HG03159 (cell line): ENCODE measurements around the gene NEURL4.

Experiments
- ATAC-seq: cut with Tn5 transposase; IDR thresholded peaks from one replicate; pipeline ENCODE4 v1.9.1; 2021; ENCODE audit warnings: mild to moderate bottlenecking, moderate library complexity; ENCODE audit not compliant: unreplicated experiment

The NEURL4 gene

DNA sequence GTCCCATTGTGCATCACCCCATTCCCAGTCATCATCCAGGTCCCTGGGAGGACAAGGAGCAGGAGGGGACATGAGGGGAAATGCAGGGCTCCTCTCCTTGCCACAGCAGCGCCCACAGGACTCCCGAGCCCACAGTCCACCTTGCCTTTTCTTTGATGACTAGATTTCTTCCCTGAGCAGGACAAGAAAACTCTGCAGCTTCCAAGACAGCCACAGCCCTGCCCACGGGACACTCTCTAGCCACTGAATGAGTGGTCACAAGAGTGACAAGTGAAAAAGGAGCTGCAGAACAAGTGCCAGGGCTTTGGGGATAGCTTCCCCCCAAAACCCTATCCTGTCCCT is 4.7 kb downstream of the NEURL4 start:
- no peak for ATAC-seq

DNA sequence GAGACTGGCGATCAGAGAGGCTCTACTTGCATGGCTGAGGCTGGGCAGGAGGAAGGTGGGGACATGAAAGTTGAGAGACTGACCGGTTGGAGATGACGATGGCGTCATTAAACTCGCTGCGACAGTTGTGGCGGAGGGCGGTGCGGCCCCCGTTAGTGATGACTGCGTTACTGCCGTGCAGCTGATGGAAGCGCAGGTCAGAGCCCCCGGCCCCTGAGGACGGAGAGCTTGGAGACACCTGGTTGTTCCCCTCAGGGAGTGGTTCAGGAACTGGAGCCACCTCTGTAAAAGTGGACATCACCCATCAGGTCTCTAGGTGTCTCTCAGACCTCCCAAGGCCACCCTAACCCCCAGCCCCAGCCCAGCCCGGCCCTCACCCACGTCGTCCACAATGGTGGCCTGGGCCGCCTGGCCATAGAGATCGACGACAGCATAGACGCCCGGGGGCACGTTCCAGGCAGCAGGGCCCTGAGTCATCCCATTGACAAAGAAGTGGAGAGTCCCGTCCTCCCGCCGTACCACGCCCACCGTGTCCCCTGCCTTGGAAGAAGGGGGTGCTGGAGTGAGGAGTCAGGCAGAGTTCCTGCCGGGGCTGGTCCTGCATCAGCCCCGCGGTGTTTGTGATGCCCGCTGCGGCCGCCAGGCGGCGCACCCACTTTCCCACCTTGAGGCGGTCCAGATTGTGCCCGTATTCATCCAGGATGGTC is 5.3 kb downstream of the NEURL4 start:
- no peak for ATAC-seq

- ATAC-seq: no peak
Observed at GRCh38 chr17:7322520-7323194, 6.5 kb downstream of the NEURL4 start.

DNA sequence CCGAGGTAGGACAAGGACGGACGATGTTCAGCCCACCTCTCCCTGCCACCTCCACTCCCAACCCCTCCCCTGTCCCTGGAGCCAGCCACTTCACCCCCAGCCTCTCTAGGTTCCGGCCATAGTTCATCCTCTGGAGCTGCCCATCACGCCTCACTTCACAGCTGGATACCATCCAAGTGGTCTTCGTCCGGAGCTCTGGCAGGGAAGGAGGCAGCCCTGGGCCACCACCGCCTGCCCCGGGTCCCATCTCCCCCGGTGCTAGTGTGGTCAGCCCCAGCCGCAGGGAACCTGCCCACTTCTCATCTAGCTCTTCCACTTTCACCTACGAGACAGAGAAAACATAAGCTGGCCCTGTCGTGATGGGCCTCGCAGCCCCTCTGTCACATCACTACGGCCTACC is 7.7 kb downstream of the NEURL4 start:
- no peak for ATAC-seq

DNA sequence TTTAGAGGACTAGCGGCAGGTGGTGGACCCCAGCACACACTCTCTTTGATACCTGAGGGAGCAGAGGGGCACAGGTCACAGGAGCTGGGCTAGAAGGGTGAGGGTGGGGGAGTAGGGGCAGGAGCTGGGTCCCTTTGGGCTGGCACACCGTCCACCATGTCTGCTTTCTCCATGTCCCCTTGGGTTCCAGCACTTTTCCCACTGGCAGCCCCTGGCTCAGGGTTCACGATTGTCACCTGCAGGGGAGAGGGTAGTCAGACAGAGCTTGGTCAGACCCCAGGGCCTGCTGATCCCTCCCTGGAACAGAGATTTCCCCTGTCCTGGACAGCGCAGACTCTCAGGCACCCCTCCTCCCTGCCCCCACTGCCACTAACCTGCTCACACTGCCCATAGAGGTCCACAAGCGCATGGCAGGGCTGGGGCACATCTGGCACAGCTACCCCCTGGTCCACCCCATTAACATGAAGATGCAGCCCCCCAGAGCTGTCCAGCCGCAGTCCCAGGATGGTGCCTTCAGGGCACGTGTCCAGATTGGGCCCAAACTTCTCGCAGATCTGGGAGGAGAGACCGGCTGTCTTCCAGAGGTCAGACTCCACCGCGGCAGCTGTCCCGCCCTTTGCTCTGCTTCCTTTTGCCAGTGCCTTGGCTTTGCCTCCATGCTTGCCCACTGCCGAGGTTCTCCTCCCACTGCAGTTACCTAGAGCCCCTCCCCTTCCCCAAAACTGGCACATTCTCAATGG is 10.8 kb downstream of the NEURL4 start:
- no peak for ATAC-seq

DNA sequence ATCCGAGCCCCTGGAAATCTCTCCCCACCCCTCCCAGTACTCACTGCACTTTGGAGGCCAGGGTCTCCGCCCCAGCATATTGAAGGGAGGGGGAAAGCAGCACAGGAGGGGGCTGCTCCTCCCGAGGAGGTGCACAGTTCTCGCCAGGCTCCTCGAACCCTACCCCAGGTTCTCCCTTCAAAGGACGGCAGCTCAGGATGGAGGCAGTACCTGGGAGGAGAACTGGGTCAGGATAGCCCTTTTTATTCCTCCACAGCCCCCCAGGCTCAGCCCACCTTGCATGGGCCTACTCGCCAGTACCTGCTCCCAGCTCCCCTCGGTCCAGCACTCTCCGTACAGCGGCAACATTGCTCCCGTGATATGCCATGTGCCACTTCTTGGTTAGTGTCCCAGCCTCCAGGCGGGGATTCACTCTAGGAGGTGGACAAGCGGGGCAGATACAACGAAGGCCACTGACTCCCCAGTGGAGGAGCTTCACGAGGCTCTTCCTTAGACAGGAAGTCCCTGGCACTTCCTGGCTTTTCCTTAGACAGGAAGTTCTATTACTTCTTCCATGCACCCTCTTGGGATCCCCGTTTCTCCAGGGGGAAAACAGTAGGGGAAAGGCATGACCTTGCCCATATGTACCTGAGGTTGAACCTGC is 11.9 kb downstream of the NEURL4 start:
- ATAC-seq: no peak

- no peak for ATAC-seq
Observed at GRCh38 chr17:7315570-7316235, 13.4 kb downstream of the NEURL4 start.

DNA sequence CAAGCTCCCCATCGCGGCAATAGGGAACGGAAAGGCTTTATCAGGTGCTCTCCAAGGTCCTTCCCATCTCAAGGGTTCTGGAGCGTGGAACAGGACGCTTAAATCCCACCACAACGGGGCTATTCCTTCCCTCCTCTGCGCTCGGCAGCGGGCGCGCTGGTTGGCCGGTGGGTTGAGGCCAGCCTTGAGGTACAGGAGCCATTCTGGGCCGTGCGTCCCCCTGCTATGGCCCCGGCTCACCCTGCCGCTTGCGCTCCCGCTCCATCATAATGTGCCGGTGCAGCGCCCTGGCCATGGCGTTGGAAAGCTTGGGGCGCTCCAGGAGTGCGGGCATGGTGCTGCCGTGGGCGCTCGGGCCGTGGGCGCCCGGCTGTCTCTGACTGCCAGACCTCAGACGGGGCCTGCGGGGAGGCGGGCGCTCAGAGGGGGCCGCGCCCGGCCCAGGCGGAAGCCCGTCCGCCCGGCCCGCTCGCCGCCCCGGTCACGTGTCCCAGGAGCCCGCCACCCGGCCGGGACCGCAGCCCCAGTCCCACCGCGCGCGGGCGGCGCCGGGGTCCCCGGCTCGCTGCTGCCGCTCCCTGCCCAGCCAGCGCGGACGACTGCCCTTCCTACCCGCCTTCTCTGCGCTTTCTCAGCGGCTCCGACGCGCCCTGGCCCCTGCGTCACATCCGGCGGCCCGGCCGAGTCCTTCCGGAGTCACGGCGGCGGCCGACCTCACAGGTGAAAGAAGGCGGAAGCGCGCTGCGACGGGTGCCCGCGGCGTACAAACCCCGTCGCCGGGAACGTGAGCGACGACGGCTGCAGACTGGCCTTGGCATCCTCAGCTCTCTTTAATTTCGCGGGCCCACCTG is 14.2 kb downstream of the NEURL4 start, which contains the start of gene GPS2:
GPS2 (minus strand) TSS at position 642 of the 851 bp plus-strand sequence; CDS start at position 334, 308 bp downstream.
- peak; percentile 58 for ATAC-seq

DNA sequence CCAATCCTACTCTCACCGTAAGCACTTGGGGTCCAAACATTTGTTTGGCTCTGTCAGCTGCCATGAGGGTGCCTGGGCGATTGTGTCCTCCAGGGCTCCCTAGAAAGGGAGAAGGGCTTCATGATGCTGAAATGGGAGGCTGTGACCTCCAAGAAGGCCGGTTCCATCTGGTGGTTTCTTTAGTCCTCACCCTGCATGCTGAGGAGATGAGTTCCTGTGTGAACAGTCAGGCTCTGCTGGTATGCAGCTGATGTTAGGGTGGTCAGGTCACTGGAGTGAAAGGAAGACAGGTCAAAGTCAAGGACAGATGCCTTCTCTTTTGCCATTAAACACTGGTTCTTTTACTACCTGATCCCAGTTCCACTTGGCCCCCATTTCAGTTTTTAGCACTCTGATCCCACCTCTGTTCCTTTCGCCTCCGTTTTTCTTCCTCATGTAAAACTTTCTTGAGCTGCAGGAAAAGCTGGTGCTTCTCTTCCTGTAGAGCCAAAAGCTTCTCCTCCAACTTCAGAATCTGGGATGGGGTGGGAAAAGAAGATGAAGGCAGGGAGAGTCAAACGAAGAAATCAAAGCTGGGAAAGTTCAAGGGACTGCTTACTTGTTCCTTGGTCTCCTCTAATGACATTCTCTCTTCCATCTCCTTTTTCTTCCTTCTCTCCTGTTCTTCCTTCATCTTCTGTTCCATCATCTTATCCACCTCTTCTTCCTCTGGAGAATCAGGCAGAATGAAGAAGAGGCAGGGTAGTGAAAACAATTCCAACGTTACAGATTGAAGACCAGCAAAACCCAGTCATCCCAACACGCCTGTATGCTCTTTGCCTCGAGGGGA is 15.0 kb downstream of the NEURL4 start:
- ATAC-seq: no peak

GRCh38 chr17:7313088-7313889 is 15.8 kb downstream of the NEURL4 start:
- no peak for ATAC-seq

GRCh38 chr17:7312432-7313087 is 16.6 kb downstream of the NEURL4 start:
- no peak for ATAC-seq

- ATAC-seq: no peak
Observed at GRCh38 chr17:7311110-7311705, 17.9 kb downstream of the NEURL4 start.

DNA sequence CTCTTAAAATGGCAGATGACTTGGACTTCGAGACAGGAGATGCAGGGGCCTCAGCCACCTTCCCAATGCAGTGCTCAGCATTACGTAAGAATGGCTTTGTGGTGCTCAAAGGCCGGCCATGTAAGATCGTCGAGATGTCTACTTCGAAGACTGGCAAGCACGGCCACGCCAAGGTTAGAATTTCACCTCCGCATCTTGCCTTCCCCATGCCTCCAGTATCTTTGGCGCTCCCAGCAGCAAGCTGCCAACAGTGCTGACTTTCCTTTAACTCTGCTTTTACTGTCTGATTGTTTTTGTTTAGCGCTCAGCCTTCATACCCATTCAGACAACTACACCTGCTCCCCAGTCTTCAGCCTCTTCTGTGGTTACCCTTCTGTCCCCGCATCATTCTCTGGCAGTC is 19.5 kb downstream of the NEURL4 start:
- no peak for ATAC-seq

DNA sequence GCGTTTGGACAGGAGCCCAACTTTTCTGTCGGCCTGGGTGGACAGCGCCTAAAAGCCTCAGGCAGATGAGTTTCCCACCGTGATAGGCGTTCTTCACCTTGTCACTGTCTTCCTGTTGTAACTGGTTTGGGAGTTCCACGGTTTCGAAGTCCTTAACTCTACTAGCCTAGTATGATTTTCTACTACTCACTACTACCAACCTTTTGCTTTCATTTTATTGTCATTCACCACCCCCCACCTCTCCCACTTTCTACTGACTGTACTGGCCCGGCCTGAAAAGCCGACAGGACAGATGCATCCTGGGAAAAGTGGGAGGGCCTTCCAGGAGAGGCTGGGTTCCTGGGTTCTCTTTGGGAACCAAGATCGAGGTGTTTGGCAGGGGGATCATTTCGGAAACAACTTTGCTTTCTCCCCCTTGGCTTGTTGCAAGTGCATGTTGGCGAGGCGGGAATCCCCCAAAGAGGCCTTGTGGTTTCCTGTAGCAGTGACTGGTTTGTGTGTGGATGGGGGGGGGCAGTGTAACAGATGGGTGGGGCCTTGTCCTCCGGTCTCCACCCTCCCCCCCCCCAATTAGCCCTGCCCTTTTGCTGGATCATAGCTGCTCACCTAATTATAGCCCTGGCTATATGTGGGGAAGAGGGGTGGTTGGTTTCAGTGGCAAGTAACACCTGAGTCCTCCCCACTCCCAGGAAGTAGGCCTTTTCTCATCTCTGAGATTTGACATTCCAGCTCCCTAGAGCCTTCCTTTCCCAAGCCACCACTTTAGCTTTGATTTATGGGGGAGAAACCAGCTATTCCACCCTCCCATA is 20.3 kb downstream of the NEURL4 start:
- no peak for ATAC-seq

DNA sequence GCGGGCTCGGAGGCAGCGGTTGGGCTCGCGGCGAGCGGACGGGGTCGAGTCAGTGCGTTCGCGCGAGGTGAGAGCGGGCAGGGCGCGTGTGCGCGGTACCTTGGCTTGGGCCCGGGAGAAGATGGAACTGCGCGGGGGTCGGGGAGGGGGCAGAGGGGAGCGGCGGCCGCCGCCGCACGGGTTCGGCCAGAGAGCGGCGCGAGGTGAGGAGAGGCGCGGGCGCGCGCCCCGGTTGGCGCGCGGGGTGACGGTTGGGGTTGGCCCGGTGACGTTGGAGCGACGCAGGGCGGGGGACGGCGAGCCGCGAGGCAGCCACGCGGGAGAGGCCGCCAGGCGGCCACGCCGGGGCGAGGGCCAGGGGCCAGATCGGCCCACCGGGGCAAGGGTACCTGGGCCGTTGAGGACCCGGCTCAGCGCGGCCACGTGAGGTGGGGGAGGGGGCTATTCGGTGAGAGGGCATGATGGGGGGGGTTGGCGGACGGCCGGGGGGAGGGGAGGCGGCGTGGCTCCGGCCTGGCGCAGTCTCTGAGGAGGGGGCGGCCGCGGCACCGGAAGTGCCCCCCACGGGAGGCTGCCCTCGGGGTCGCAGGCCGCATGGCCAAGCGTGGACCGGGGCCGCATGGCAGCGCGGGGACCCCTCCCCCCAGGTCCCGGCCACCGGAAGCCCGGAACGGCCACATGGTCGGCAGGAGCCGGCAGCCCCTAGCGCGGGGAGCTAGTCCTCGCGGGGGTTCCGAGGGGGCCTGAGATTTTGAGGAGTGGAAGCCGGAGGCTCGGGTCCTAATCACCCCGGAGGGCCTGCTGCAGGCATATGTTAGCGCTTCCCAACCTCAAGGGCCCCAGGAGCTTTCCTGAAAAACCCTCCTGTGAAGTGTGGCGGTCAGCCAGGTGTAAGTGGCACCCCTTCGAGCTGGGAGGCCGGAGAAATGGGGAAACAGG is 21.2 kb downstream of the NEURL4 start:
- no peak for ATAC-seq
